HG03432 (cell line): ENCODE results near the gene ADRM1.

Source experiments
- ATAC-seq: cut with Tn5 transposase; IDR thresholded peaks from one replicate; pipeline ENCODE4 v1.9.1; 2021; ENCODE audit warnings: mild to moderate bottlenecking, moderate library complexity; ENCODE audit not compliant: unreplicated experiment

Gene ADRM1

GRCh38 chr20:62280303-62280702 lies 22.5 kb upstream of the ADRM1 start:
- no peak for ATAC-seq

DNA sequence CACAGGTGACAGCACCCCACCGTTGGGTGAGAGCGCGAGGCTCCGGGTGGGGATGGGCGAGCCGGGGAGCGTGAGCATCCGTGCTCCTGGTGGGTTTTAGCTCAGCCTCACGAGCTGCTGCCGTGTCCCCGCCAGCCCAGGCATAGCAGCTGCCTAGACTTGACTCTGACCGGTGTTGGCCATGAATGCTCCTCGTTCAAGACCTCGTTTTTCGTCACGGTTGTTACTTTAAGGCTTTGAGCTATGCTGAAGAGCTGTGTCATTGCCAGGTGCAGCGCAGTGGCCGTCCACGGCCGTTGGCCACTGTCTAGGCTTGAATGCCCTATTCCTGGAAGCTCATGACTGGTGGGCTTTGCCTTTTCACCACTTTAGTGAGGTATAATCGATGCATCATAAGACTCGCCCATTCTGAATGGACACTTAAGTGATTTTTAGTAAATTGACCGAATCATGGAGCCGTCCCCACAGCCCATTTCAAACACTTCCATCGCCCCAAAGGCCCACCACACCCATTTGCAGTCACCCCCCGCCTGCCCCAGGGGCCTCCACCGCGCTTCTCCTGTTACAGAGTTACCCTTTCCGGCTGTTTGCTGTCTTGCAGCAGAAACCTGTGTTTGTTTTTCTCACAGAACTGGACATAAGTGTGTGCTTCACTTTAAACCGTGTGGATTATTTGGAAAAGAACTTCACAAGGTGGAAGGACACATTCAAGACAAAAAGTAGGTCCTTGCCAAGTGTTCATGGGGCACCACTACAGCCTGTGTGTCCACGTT lies 21.4 kb upstream of the ADRM1 start:
- ATAC-seq, result no peak

DNA sequence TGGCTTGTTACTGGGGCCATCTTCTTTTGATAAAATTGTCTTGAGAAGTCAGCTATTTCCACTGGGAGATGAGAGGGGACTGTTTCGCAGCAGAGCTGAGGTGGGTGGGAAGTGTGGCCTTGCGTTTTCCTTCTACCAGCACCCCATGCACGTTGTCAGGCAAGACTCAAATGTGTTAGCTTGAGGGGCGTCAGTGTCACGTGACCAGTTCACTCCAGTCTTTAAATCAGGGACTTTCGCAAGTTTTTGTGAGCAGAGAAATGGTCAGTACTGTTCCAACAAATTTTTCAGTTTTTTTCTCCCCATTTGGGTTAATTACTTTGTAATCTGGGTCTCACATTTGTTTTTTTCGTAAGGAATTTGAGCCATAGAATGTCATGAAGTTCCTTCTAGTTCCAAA lies 20.7 kb upstream of the ADRM1 start:
- ATAC-seq, result no peak

DNA sequence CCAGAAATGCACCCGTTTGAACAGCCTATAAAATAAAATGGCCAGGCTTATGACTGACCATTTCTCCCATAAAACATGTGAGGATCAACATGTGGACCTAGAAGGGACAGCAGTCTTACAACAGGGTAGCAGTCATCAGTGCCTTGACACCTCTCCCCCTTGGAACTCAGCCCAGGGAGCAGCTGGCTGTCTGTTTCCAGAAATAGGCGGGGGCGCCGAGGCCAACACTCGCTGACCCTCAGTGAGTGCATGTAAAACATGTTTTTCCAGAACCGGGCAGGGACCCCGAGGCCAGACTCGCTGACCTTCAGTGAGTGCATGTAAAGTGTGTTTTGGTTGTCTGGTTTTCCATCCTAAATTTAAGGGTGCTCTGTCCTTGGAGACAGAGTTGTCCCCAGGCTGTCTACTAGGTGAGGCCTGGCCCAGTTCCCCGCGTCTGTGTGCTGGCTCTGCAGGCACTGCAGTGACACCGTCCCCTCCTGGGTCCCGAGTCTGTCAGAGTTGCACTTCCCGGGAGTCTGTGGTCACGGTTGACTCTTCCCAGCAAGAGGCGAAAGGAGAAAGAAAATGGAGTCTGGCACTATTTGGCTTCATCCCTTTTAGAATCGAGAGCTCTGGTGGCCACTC lies 19.8 kb upstream of the ADRM1 start:
- ATAC-seq, result no peak

DNA sequence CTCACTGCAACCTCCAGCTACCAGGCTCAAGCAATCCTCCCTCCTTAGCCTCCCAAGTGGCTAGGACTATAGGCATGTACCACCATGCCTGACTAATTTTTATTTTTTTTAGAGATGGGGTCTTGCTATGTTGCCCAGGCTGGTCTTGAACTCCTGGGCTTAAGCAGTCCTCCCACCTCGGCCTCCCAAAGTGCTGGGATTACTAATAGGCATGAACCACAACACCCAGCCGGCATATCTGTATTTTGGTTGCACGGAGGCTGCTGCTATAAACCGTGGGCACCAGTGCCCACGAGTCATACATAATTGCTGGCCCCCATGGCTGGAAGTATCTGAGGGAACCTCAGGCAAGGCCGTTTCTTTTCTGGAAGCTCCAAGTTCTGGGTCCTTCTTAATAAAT lies 18.3 kb upstream of the ADRM1 start:
- ATAC-seq, result no peak

- no peak for ATAC-seq
These were observed 17.6 kb upstream of the ADRM1 start for GRCh38 chr20:62285151-62285550.

DNA sequence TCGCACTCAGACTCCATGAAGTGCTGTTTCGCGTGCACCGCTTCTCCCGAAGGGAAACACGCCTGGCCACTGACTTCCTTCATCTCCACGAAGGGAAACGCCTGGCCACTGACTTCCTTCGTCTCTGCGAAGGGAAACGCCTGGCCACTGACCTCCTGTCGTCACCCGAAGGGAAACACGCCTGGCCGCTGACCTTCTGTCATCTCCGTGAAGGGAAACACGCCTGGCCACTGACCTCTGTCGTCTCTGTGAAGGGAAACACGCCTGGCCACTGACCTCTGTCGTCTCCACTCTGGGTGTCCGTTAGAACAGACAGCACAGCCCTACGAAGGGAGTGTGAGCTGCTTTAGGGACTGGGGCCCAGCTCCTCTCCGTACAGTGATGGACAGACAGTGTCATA lies 17.1 kb upstream of the ADRM1 start:
- no peak for ATAC-seq

- ATAC-seq, result no peak
These were observed 16.2 kb upstream of the ADRM1 start for GRCh38 chr20:62286493-62287064.

DNA sequence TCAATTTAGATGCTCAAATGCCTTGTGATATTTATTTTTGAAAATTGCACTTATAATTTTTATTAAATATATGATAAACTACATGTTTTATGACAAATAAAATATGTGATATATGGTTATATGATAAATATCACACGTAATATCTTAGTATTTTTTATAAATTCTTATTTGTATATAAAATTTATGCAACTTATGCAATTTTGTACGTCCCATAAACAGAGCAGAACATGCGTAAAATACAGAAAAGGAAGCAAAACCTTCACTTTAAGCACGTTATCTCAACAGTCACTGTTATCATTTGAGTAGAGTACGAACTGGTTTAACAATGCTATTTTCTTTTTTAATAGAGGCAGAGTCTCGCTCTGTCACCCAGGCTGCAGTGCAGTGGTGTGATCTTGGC lies 15.7 kb upstream of the ADRM1 start:
- no peak for ATAC-seq

DNA sequence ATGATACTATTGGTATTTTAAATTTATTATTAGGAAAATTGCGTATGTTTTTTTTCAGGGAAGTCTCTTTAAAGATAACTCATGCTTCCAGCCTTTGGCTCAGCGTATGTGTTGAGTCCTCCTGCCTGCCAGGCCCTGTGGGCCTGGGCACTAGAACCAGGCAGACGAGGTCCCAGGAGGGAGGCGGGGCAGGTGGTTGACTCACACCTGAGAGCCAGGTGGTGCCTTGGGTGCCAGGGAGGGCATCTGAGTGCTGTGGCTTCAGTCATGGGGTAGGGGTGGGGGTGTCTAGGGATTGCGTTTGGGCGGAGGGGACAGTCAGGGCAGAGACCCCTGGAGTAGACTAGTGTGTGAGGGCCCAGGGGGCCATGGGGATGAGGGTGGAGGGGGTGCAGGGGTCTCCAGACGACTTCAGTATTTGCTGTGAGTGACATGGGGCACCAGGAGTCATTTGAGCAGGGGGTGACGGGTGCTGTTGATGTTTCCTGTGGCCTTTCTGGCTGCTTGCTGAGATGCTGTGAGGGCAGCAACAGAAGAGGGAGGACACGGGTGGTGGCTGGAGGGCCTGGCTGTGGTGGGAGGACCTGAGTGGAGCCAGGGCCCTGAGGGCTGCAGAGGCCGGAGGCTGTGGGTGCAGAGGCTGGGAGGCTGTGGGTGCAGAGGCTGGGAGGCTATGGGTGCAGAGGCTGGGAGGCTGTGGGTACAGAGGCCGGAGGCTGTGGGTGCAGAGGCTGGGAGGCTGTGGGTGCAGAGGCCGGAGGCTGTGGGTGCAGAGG lies 14.8 kb upstream of the ADRM1 start:
- no peak for ATAC-seq

GRCh38 chr20:62288535-62289105 lies 14.2 kb upstream of the ADRM1 start:
- ATAC-seq, result no peak

DNA sequence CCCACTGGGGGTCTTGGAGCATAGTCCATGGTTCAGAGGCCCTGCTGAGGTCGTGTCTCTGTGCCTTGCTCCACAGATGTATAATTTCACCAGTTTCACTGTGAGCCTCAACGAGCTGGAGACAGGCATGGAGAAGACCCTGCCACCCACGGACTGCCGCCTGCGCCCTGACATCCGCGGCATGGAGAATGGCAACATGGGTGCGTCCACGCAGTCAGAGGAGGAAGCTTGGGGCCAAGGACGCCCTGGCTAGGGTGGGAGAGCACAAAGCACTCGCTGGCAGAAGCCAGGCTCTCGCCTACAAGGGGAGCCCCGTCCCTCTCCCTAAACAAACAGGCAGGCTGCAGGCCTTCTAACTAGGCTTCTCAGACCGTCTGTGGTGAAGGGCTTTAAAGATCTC lies 13.7 kb upstream of the ADRM1 start:
- no peak for ATAC-seq

GRCh38 chr20:62289898-62290297 lies 12.9 kb upstream of the ADRM1 start:
- no peak for ATAC-seq

DNA sequence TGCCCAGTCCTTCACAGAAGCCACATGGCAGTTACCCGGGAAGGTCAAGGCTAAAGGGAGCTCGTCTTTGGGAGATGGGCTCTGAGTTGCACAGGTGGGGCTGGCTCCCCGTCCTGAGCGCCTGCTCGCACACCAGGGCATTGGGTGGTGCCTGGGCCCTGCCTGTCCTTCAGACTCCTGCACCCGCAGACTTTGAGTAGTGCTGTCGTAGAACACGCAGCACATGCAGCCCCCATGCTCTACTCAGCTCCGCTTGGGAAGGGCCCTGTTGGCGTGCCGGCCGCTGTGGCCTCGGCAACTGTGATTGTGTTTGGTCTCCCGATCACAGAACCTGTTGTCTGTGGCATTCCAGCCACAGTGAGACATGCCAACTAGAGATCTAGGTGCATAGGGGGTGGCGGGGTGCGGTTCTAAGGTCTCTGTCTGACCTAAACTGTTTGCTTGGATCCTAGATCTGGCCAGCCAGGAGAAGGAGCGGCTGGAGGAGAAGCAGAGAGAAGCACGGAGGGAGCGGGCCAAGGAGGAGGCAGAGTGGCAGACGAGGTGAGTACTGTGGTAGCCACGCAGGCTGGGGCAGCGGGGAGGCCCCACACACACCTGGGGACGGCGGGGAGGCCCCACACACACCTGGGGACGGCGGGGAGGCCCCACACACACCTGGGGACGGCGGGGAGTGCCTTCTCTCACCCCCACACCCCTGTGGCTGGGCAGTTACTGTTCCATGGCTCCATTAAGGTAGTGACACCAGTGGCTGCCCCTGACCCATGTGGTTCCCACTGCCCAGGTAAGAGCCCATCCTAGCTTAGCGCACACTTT lies 11.3 kb upstream of the ADRM1 start:
- ATAC-seq, result no peak

GRCh38 chr20:62292108-62292507 lies 10.7 kb upstream of the ADRM1 start:
- no peak for ATAC-seq

DNA sequence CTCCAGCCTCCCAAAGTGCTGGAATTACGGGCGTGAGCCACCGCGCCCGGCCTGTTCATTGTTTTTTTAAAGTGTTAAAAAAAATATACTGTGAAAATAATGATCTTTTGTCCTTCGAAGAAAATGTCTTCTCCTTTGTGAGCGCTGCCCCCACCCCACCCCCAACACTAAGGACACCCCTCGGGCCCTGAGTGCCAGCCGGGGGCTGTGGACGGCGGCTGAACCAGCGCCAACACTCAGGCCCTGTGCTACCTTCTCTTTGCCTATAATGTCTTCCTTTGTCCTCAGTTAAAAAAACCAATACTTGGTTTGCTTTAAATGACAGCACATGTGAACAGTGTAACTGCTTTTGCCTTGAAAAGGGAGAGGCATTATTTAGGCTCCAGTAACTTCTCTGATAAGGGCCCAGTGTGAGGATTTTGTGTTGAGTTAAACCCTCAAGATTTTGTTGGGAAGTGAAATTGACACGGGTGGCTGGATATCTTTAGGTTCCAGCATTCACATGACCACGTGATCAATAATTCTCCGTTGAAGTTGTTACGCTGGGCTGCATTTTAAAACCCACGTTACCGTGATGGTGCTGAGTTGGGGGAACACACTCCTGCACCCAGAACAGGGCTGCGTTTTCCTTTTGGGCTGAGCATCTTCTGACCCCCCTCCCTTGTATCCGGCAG lies 9.5 kb upstream of the ADRM1 start:
- no peak for ATAC-seq

- ATAC-seq, result no peak
These were observed 8.9 kb upstream of the ADRM1 start for GRCh38 chr20:62293946-62294345.

- ATAC-seq, result no peak
These were observed 8.3 kb upstream of the ADRM1 start for GRCh38 chr20:62294516-62294915.

GRCh38 chr20:62296724-62297448 lies 5.9 kb upstream of the ADRM1 start:
- ATAC-seq, result no peak
